Peyer's patch (tissue), 4 donors: Measurements from ENCODE around the gene PDCD4.

Experiments used
- POLR2A ChIP-seq, 2 donors: fragments of 450-650 bp; IDR thresholded peaks; one replicate each; pipeline ENCODE4 v1.5.1; 2017; ENCODE audit warnings: antibody characterized with exemption in 2 of 2, mild to moderate bottlenecking in 2 of 2, moderate library complexity in 2 of 2
- TF ChIP-seq, protein P1 (sequence below), 6 experiments: fragments of 450-650 bp in 4 of 6; fragments of 200-600 bp in 2 of 6; sonication (generic) in 1 of 6; IDR thresholded peaks; one replicate each; pipeline ENCODE4 v1.5.1; 2017 to 2019; ENCODE audit warnings: antibody characterized with exemption in 6 of 6, mild to moderate bottlenecking in 3 of 6, moderate library complexity in 1 of 6

DNA sequence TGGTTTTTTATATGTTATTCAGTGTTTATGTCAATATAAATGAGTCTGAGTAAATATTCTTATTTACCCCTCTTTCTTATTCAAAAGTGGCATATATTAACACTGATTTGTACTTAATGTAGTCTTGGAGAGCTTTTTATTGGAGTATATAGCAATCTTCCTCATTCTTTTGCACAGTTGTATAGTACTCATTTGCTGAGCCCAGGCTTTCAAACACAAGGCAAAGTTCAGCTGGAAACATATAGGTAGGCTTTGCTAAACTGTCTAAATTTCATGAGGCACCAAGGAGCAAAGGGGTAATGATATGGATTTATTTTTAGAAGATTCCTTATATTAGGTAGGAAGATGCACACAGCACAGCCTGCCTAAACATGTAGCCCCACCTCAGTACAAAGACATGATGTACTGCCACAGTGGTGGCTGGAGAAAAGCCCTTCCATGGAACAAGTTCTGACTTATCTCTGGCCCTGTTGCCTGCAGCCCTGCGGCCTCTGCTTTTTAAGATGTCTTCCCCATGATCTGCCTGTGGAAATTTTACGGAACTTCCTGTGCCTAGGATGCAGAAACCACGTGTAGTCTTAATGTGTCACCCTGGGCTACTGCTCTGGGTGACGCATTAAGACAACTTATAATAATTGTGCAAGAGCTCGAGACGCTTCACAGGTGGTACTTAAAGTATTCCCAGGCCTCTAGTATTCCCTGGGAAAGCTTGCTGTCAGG is 9.6 kb upstream of the PDCD4 start:
- TF ChIP-seq, protein P1, sequence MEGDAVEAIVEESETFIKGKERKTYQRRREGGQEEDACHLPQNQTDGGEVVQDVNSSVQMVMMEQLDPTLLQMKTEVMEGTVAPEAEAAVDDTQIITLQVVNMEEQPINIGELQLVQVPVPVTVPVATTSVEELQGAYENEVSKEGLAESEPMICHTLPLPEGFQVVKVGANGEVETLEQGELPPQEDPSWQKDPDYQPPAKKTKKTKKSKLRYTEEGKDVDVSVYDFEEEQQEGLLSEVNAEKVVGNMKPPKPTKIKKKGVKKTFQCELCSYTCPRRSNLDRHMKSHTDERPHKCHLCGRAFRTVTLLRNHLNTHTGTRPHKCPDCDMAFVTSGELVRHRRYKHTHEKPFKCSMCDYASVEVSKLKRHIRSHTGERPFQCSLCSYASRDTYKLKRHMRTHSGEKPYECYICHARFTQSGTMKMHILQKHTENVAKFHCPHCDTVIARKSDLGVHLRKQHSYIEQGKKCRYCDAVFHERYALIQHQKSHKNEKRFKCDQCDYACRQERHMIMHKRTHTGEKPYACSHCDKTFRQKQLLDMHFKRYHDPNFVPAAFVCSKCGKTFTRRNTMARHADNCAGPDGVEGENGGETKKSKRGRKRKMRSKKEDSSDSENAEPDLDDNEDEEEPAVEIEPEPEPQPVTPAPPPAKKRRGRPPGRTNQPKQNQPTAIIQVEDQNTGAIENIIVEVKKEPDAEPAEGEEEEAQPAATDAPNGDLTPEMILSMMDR (IDR thresholded peaks at IDR 0.05): no peak
- TF ChIP-seq POLR2A (IDR thresholded peaks at IDR 0.05): no peak
